Neuron (in vitro differentiated cells): ENCODE measurements around the gene ALDH1A3.

Experiments used
- H2AFZ ChIP-seq: one replicate; pipeline ENCODE4 v1.6.1; 2013; ENCODE audit warnings: low read depth, mild to moderate bottlenecking, inconsistent platforms, low read length, moderate library complexity
- H3K27me3 ChIP-seq: one replicate; pipeline ENCODE4 v1.6.1; 2013; ENCODE audit warnings: low read length; ENCODE audit not compliant: insufficient read depth
- H3K36me3 ChIP-seq: one replicate; pipeline ENCODE4 v1.6.1; 2013; ENCODE audit warnings: low read length; ENCODE audit not compliant: insufficient read depth
- H3K4me1 ChIP-seq: one replicate; pipeline ENCODE4 v1.6.1; 2013; ENCODE audit warnings: low read length; ENCODE audit not compliant: insufficient read depth
- H3K4me3 ChIP-seq: 2 replicates; pipeline ENCODE4 v1.5.1; 2013; ENCODE audit warnings: mild to moderate bottlenecking, low read length, moderate library complexity
- H3K9me3 ChIP-seq: one replicate; pipeline ENCODE4 v1.6.1; 2013; ENCODE audit warnings: low read length

Gene ALDH1A3

GRCh38 chr15:100879464-100880138, at the start of gene ALDH1A3:
Gene ALDH1A3, plus strand, starts transcription at chr15:100879831. Its CDS starts 77 bp downstream, at chr15:100879908.
- H3K4me3 ChIP-seq, result peak within 1 kb of the TSS; percentile 11
- peaks cover 1% of the 10 kb centered on the region for H3K4me1 ChIP-seq
- H3K36me3 ChIP-seq, result no peaks in the 10 kb centered on the region
- H3K9me3 ChIP-seq, result no peaks in the 10 kb centered on the region
- H2AFZ ChIP-seq, result no peak within 1 kb of the TSS
- H3K27me3 ChIP-seq, result peaks cover 72% of the 10 kb centered on the region

- Histone ChIP-seq H3K4me1 (no peaks in the 10 kb centered on the region), H3K27me3 (no peaks in the 10 kb centered on the region)
These were observed 48.2 kb upstream of the ALDH1A3 start for GRCh38 chr15:100831467-100831866.

GRCh38 chr15:100832149-100832942, 47.3 kb upstream of the ALDH1A3 start:
- Histone ChIP-seq H3K36me3 (no peaks in the 10 kb centered on the region), H3K4me1 (no peaks in the 10 kb centered on the region), H3K9me3 (no peaks in the 10 kb centered on the region), H3K27me3 (no peaks in the 10 kb centered on the region), H3K4me3 (no peak overlapping the region), H2AFZ (no peak overlapping the region)

More at GRCh38 chr15:100831467-100831866, 48.2 kb upstream of the ALDH1A3 start:
- Histone ChIP-seq H3K36me3 (no peaks in the 10 kb centered on the region), H3K4me3 (no peak overlapping the region), H2AFZ (no peak overlapping the region), H3K9me3 (no peaks in the 10 kb centered on the region)

DNA sequence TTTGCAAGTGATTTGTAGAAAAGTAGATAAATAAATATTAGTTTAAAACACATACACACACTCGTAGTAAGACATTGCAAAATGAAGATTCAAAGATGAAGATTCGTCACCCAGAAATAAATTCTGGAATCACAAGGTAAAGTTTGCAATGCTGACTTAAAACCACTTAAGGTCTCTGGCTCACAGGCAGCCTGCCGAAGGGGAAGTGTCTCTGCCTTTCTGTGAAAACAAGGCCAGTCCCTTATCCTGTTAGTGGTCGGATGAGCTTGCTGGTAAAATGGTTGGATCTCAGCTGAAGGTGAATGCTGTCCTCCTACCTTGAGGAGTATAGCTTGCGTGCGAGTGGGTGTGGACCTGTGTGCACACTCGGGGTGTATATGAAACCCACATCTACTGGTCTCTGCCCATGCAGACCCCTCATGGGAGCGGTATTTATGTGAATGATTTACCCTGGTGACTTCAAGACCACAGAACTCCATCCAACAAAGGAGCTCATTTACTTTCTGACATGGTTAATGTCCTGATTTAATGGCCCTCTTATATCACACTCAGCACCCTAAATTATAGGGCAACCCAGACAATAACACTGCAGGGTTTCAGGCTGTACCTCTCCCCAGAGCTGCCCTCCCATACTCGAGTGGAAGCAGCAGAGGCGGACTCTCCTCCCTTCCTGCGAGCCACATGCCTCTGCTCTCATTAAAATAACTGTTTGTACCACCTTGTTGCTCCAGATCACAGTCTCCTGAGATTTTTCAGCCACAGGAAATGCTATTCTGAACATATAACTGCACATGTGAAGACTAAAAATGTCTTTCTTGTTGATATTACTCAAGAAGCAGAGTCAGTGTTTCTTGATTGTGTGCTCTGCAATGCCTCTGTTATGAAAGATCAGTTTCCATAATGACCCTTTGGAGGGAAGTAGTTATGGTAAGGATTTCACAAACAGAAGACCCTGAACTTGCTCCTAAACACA, 45.9 kb upstream of the ALDH1A3 start:
- Histone ChIP-seq H2AFZ (no peak overlapping the region), H3K9me3 (no peaks in the 10 kb centered on the region), H3K36me3 (no peaks in the 10 kb centered on the region), H3K4me1 (no peaks in the 10 kb centered on the region), H3K4me3 (no peak overlapping the region), H3K27me3 (no peaks in the 10 kb centered on the region)

GRCh38 chr15:100834731-100835130, 44.9 kb upstream of the ALDH1A3 start:
- Histone ChIP-seq H3K9me3 (no peaks in the 10 kb centered on the region), H2AFZ (no peak overlapping the region), H3K36me3 (no peaks in the 10 kb centered on the region), H3K4me1 (no peaks in the 10 kb centered on the region), H3K27me3 (no peaks in the 10 kb centered on the region), H3K4me3 (no peak overlapping the region)

GRCh38 chr15:100835636-100836035, 44.0 kb upstream of the ALDH1A3 start:
- Histone ChIP-seq H3K4me3 (no peak overlapping the region), H3K27me3 (no peaks in the 10 kb centered on the region), H3K36me3 (no peaks in the 10 kb centered on the region), H2AFZ (no peak overlapping the region), H3K9me3 (no peaks in the 10 kb centered on the region), H3K4me1 (no peaks in the 10 kb centered on the region)

DNA sequence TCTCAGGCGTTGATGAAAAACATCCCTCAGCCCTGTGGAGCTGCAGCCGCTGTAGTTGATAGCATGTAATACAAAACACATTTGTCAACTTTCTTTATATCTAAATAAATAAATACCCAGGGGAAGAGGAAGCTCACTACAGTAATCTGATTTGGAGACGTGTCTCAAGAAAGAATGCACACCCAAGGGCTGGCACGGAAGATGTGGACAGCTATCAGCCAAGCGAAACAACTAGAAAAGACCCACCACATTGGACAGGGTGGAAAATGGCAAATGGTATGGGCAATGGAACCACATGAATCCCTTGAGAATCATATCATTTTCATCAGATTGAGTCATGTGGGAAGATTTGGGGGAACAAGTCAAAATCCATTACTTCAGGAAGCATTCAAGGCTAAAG, 43.1 kb upstream of the ALDH1A3 start:
- H3K4me3 ChIP-seq, result no peak overlapping the region
- no peaks in the 10 kb centered on the region for H3K36me3 ChIP-seq
- no peak overlapping the region for H2AFZ ChIP-seq
- H3K9me3 ChIP-seq, result no peaks in the 10 kb centered on the region
- H3K27me3 ChIP-seq, result no peaks in the 10 kb centered on the region
- H3K4me1 ChIP-seq, result no peaks in the 10 kb centered on the region

DNA sequence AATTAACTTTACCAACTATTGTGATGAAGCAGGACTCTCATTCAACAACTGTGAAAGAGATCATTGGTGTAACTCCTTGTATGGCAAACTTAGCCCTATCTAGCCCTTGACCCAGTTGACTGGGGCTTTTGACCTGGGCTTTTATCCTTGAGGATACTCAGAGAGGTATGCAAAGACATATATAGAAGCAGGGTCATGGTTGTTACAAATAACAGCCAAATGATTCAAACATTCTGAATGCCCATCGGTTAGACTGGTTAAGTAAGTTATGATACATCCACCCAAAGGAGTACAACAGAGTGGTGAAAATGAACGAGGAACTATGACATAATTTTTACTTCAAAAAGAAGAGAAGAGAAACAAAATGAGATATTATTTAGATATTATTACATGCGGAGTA, 38.2 kb upstream of the ALDH1A3 start:
- no peaks in the 10 kb centered on the region for H3K9me3 ChIP-seq
- H3K4me3 ChIP-seq, result no peak overlapping the region
- no peaks in the 10 kb centered on the region for H3K4me1 ChIP-seq
- no peaks in the 10 kb centered on the region for H3K27me3 ChIP-seq
- no peaks in the 10 kb centered on the region for H3K36me3 ChIP-seq
- H2AFZ ChIP-seq, result no peak overlapping the region

GRCh38 chr15:100842756-100843730, 36.6 kb upstream of the ALDH1A3 start:
- Histone ChIP-seq H3K27me3 (no peaks in the 10 kb centered on the region), H3K36me3 (no peaks in the 10 kb centered on the region), H3K4me3 (no peak overlapping the region), H3K4me1 (no peaks in the 10 kb centered on the region), H2AFZ (no peak overlapping the region), H3K9me3 (no peaks in the 10 kb centered on the region)

DNA sequence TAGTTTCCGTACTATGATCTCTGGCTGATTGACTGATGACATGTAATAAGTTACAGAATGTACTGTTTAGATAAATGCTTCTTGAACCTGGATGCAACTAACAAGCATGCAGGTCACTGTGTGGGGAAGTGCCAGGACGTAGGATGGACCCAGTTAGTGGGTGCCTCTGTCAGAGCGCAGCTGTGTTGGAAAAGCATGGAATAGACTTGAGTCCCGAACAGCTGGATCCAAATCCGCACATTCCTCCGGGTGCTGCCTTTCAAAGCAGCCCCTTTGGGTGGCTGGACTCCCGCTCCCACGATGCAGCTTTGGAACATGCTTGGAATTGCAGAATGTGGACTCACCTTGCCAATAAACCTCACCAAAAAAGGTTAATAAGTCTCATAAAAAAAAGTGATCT, 35.5 kb upstream of the ALDH1A3 start:
- Histone ChIP-seq H3K27me3 (no peaks in the 10 kb centered on the region), H3K4me3 (no peak overlapping the region), H3K36me3 (no peaks in the 10 kb centered on the region), H3K4me1 (no peaks in the 10 kb centered on the region), H2AFZ (no peak overlapping the region), H3K9me3 (no peaks in the 10 kb centered on the region)

DNA sequence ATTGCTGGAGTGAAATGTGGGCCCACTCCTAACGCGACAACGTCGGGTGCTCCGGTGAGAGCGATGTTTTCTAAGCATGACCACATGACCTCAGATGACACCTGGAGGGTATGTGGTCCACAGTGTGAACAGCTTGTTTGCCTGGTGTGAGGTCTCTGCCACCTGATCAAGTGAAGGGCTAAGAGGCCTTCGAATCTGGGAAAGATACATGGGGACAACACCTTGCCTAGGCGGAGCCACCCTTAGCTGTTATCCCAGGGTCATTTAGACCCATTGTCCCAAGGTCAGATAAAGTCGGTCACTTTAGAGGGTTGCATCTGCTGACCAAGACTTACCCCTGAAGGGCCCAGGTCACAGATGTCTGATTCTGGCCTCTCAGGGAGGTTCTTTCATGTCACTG, 34.9 kb upstream of the ALDH1A3 start:
- Histone ChIP-seq H2AFZ (no peak overlapping the region), H3K9me3 (no peaks in the 10 kb centered on the region), H3K4me1 (no peaks in the 10 kb centered on the region), H3K36me3 (no peaks in the 10 kb centered on the region), H3K4me3 (no peak overlapping the region), H3K27me3 (no peaks in the 10 kb centered on the region)

DNA sequence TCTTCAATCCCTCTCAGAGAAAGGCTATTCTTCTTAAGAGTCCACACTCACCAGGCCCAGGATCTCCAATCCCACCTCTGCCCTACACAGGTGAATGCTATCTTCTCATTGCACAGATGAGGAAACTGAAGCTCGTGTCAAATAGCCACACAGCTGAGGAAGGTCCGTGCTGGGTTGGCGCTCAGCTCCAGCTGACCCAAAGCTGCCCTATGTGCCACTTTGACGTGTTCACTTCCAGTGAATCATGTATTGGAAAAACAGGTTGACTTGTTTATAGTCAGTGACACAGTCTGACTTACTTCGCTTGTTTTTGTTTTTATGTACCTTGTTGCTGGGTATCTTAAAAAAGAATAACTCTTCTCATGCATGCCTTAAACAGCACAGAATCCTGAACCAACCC, 32.4 kb upstream of the ALDH1A3 start:
- H2AFZ ChIP-seq, result no peak overlapping the region
- no peaks in the 10 kb centered on the region for H3K9me3 ChIP-seq
- no peak overlapping the region for H3K4me3 ChIP-seq
- no peaks in the 10 kb centered on the region for H3K36me3 ChIP-seq
- no peaks in the 10 kb centered on the region for H3K4me1 ChIP-seq
- H3K27me3 ChIP-seq, result no peaks in the 10 kb centered on the region
